H1 (cell line): Measurements from ENCODE around the gene CENPC. TPM values are rescaled to one million over a fixed set of nuclear protein-coding genes. Genes with fewer than 3 reads are reported as not detected.

Experiments
- CTCF ChIA-PET: fragments of 300-600 bp; sonication (Branson Sonifier 250); formaldehyde crosslinking; loops from one replicate; lab custom pipeline; 2021; ENCODE audit not compliant: partially characterized antibody; lab: Charles Lee
- POLR2A ChIA-PET: fragments of 300-600 bp; sonication (Branson Sonifier 250); formaldehyde crosslinking; loops from one replicate; lab custom pipeline; 2021; ENCODE audit warnings: inconsistent platforms; ENCODE audit not compliant: partially characterized antibody; lab: Charles Lee
- DNase-seq, 2 experiments: peaks; one replicate each; pipeline versions ENCODE4 v3.0.0 to v3.0.0-alpha.2; 2010 to 2022; ENCODE audit warnings: low spot score in 2 of 2, low read depth in 1 of 2, mixed read lengths in 1 of 2
- FAIRE-seq: peaks from 2 replicates; lab custom pipeline; 2011; peaks lifted over from hg19 to GRCh38; lab: Jason Lieb, UNC
- H2AFZ ChIP-seq: 2 replicates; pipeline ENCODE4 v1.8.1; 2012; ENCODE audit warnings: low read length, inconsistent platforms
- H2AK5ac ChIP-seq: 2 replicates; pipeline ENCODE4 v1.6.1; 2013; ENCODE audit warnings: low read depth, low read length
- H2BK120ac ChIP-seq: replicated peaks from 2 replicates; pipeline ENCODE3; 2013; ENCODE audit warnings: low read depth, low read length, inconsistent platforms
- H2BK12ac ChIP-seq: 2 replicates; pipeline ENCODE4 v1.6.1; 2013; ENCODE audit warnings: low read depth, low read length
- H2BK15ac ChIP-seq: 2 replicates; pipeline ENCODE4 v1.6.1; 2013; ENCODE audit warnings: low read length
- H2BK20ac ChIP-seq: 2 replicates; pipeline ENCODE4 v1.6.1; 2013; ENCODE audit warnings: low read length
- H2BK5ac ChIP-seq: 2 replicates; pipeline ENCODE4 v1.6.1; 2013; ENCODE audit warnings: low read depth, low read length
- H3K14ac ChIP-seq: 2 replicates; pipeline ENCODE4 v1.6.1; 2013; ENCODE audit warnings: inconsistent platforms; ENCODE audit not compliant: insufficient read length
- H3K18ac ChIP-seq: 2 replicates; pipeline ENCODE4 v1.6.1; 2013; ENCODE audit warnings: low read length; ENCODE audit errors: extremely low read depth
- H3K23ac ChIP-seq: 2 replicates; pipeline ENCODE4 v1.6.1; 2013; ENCODE audit warnings: inconsistent platforms; ENCODE audit not compliant: insufficient read length
- H3K23me2 ChIP-seq: 2 replicates; pipeline ENCODE4 v1.6.1; 2013; ENCODE audit warnings: low read depth, low read length
- H3K27ac ChIP-seq: 2 replicates; pipeline ENCODE4 v1.6.1; 2011; ENCODE audit warnings: low read depth, low read length, inconsistent platforms
- H3K27me3 ChIP-seq, 4 experiments: replicated peaks in 1 of 4; 1 replicate in 1 of 4; 2 replicates in 3 of 4; pipeline versions ENCODE4 v1.6.1 to v1.8.1; 2011 to 2013; ENCODE audit warnings: low read length in 3 of 4, mild to moderate bottlenecking in 3 of 4, inconsistent platforms in 2 of 4, mixed read lengths in 2 of 4, moderate library complexity in 1 of 4; ENCODE audit not compliant: control insufficient read depth in 3 of 4, insufficient read depth in 3 of 4; ENCODE audit errors: extremely low read depth in 1 of 4
- H3K36me3 ChIP-seq, 4 experiments: 2 replicates each; pipeline versions ENCODE4 v1.6.1 to v1.8.1; 2011 to 2013; ENCODE audit warnings: mild to moderate bottlenecking in 4 of 4, low read length in 3 of 4, moderate library complexity in 2 of 4, control low read depth in 1 of 4, inconsistent platforms in 1 of 4; ENCODE audit not compliant: insufficient read depth in 4 of 4, control insufficient read depth in 2 of 4
- H3K4ac ChIP-seq: replicated peaks from 2 replicates; pipeline ENCODE3; 2013; ENCODE audit warnings: low read length, low read depth, mixed read lengths, inconsistent platforms; ENCODE audit not compliant: insufficient read length
- H3K4me1 ChIP-seq, 4 experiments: replicated peaks in 1 of 4; 1 replicate in 1 of 4; 2 replicates in 3 of 4; pipeline versions ENCODE4 v1.6.1 to v1.8.1; 2011 to 2013; ENCODE audit warnings: low read length in 3 of 4, inconsistent platforms in 2 of 4, mixed read lengths in 1 of 4; ENCODE audit not compliant: insufficient read depth in 4 of 4, control insufficient read depth in 3 of 4
- H3K4me2 ChIP-seq, 2 experiments: 2 replicates each; pipeline versions ENCODE4 v1.6.1 to v1.8.1; 2011 to 2013; ENCODE audit warnings: low read depth in 2 of 2, low read length in 2 of 2, control low read depth in 1 of 2, inconsistent platforms in 1 of 2, mild to moderate bottlenecking in 1 of 2; ENCODE audit not compliant: insufficient read depth in 1 of 2
- H3K4me3 ChIP-seq, 4 experiments: fragments of 200-600, 300-600 bp in 1 of 4; sonication (generic), shearing (Covaris generic), sonication (Bioruptor Twin) in 1 of 4; 2 replicates each; pipeline versions ENCODE4 v1.5.1 to v1.8.1; 2011 to 2016; ENCODE audit warnings: low read length in 4 of 4, low read depth in 3 of 4, control low read depth in 2 of 4, inconsistent platforms in 2 of 4, mild to moderate bottlenecking in 2 of 4, mixed read lengths in 1 of 4, moderate library complexity in 1 of 4; ENCODE audit not compliant: insufficient read depth in 2 of 4; ENCODE audit errors: extremely low read depth in 1 of 4
- H3K56ac ChIP-seq: replicated peaks from 2 replicates; pipeline ENCODE3; 2013; ENCODE audit warnings: low read depth, mild to moderate bottlenecking, mixed read lengths, low read length, inconsistent platforms; ENCODE audit not compliant: insufficient read length
- H3K79me1 ChIP-seq: 2 replicates; pipeline ENCODE4 v1.6.1; 2013; ENCODE audit warnings: low read depth, low read length, control low read depth
- H3K79me2 ChIP-seq, 2 experiments: 2 replicates each; pipeline versions ENCODE4 v1.6.1 to v1.8.1; 2012 to 2013; ENCODE audit warnings: low read length in 2 of 2, mild to moderate bottlenecking in 2 of 2, inconsistent platforms in 1 of 2; ENCODE audit not compliant: insufficient read depth in 2 of 2, control insufficient read depth in 1 of 2
- H3K9ac ChIP-seq, 4 experiments: replicated peaks in 1 of 4; 1 replicate in 1 of 4; 2 replicates in 3 of 4; pipeline versions ENCODE4 v1.6.1 to v1.8.1; 2011 to 2013; ENCODE audit warnings: low read depth in 3 of 4, low read length in 3 of 4, control low read depth in 2 of 4, mild to moderate bottlenecking in 2 of 4, moderate library complexity in 2 of 4, inconsistent platforms in 1 of 4; ENCODE audit errors: extremely low read depth in 1 of 4
- H3K9me3 ChIP-seq, 2 experiments: 2 replicates each; pipeline versions ENCODE4 v1.6.1 to v1.8.1; 2012 to 2013; ENCODE audit warnings: mild to moderate bottlenecking in 2 of 2, moderate library complexity in 2 of 2, control low read depth in 1 of 2, inconsistent platforms in 1 of 2, low read depth in 1 of 2, low read length in 1 of 2, mixed read lengths in 1 of 2; ENCODE audit not compliant: insufficient read depth in 2 of 2
- H4K20me1 ChIP-seq, 2 experiments: replicated peaks in 1 of 2; 2 replicates each; pipeline versions ENCODE3 to v1.8.1; 2011 to 2013; ENCODE audit warnings: inconsistent platforms in 2 of 2, low read length in 2 of 2, mild to moderate bottlenecking in 1 of 2; ENCODE audit not compliant: insufficient read depth in 2 of 2, control insufficient read depth in 1 of 2
- H4K5ac ChIP-seq: 2 replicates; pipeline ENCODE4 v1.6.1; 2013; ENCODE audit warnings: low read length, low read depth, mixed read lengths, inconsistent platforms; ENCODE audit not compliant: insufficient read length
- H4K8ac ChIP-seq: 2 replicates; pipeline ENCODE4 v1.8.0; 2013; ENCODE audit warnings: mild to moderate bottlenecking, moderate library complexity, low read length, inconsistent platforms; ENCODE audit not compliant: insufficient read depth; ENCODE audit errors: extremely low read depth
- H4K91ac ChIP-seq: replicated peaks from 2 replicates; pipeline ENCODE3; 2013; ENCODE audit warnings: low read length, mixed read lengths, inconsistent platforms; ENCODE audit not compliant: insufficient read length
- EP300 ChIP-seq, 2 experiments: IDR thresholded peaks; 1 replicate in 1 of 2; 2 replicates in 1 of 2; pipeline ENCODE4 v1.6.1; 2011 to 2012; ENCODE audit warnings: low read depth in 2 of 2, low read length in 2 of 2, mild to moderate bottlenecking in 2 of 2, borderline replicate concordance in 1 of 2, inconsistent platforms in 1 of 2, moderate library complexity in 1 of 2
- GTF2F1 ChIP-seq: IDR thresholded peaks from 2 replicates; pipeline ENCODE4 v1.6.1; 2012; ENCODE audit warnings: low read depth, low read length, improper control_type of control experiment, borderline replicate concordance
- HDAC2 ChIP-seq, 2 experiments: fragments of 300-600 bp in 1 of 2; sonication (generic) in 1 of 2; IDR thresholded peaks; 2 replicates each; pipeline ENCODE4 v1.6.1; 2011 to 2012; ENCODE audit warnings: low read depth in 2 of 2, low read length in 2 of 2, mild to moderate bottlenecking in 2 of 2, moderate library complexity in 2 of 2, borderline replicate concordance in 1 of 2, inconsistent platforms in 1 of 2
- KDM4A ChIP-seq: IDR thresholded peaks from one replicate; pipeline ENCODE4 v1.7.1; 2012; ENCODE audit warnings: low read depth, mild to moderate bottlenecking, moderate library complexity, low read length, inconsistent platforms; ENCODE audit not compliant: severe bottlenecking
- NRF1 ChIP-seq: IDR thresholded peaks from 2 replicates; pipeline ENCODE4 v1.6.1; 2011; ENCODE audit warnings: mild to moderate bottlenecking, low read depth, low read length, improper control_type of control experiment
- SRF ChIP-seq: IDR thresholded peaks from 2 replicates; pipeline ENCODE4 v1.6.1; 2011; ENCODE audit warnings: mild to moderate bottlenecking, low read depth, low read length, moderate library complexity
- TBP ChIP-seq: IDR thresholded peaks from 2 replicates; pipeline ENCODE4 v1.6.1; 2011; ENCODE audit warnings: low read depth, low read length, improper control_type of control experiment
- ZNF274 ChIP-seq: IDR thresholded peaks from 2 replicates; pipeline ENCODE4 v1.7.0; 2012; ENCODE audit warnings: low read length, borderline replicate concordance; ENCODE audit errors: extremely low read depth
- WGBS, 2 experiments: shearing (Covaris generic) in 1 of 2; methylation state at CpG; one replicate each; pipeline versions ENCODE4 v1.1.6 to v1.1.7; 2013 to 2015; ENCODE audit warnings: low lambda C conversion rate in 2 of 2, mixed read lengths in 2 of 2, inconsistent platforms in 1 of 2, low coverage in 1 of 2, missing lambda C conversion rate in 1 of 2; ENCODE audit not compliant: insufficient replicate concordance in 2 of 2, insufficient coverage in 1 of 2, insufficient read length in 1 of 2; ENCODE audit errors: extremely low coverage in 1 of 2, missing lambda C conversion rate in 1 of 2; 5-methylcytosine and 5-hydroxymethylcytosine counted together
- polyA plus RNA-seq, 7 experiments: library from polyadenylated mRNA; depleted of rRNA in 3 of 7; stranded (reverse) in 5 of 7; unstranded in 2 of 7; fragments of >200 nt in 5 of 7; fragments of 200-250 nt in 2 of 7; gene quantifications; 1 replicate in 5 of 7; 2 replicates in 1 of 7; 4 replicates in 1 of 7; pipeline versions ENCODE4 v1.2.1 to v1.2.3, GENCODE V29; 2011 to 2013; ENCODE audit warnings: missing spikeins in 2 of 7, mixed read lengths in 2 of 7
- total RNA-seq: library from RNA; stranded (reverse); fragmentation: NEBNext Ultra II Directional; extraction: Animal tissue kit (Norgen Biotek cat#: 25700); gene quantifications from 2 replicates; pipeline ENCODE4 v1.2.1, GENCODE V29; 2021

CENPC gene
- total and polyA plus RNA-seq, 2 of the 8 experiments (the other 6 are each of a cell fraction or from before 2014, with no cell fraction given): 2.8 to 15.7 TPM

GRCh38 chr4:67428819-67429218, 116.5 kb downstream of the CENPC start:
- H3K79me2 ChIP-seq: no peaks in the 10 kb centered on the region
- H3K9ac ChIP-seq: no peak overlapping the region
- no peaks in the 10 kb centered on the region; a peak in 1 of 8 replicates for H3K36me3 ChIP-seq
- H2AK5ac ChIP-seq: no peak overlapping the region
- no peak overlapping the region for H4K8ac ChIP-seq
- H3K9me3 ChIP-seq: no peaks in the 10 kb centered on the region
- H2BK120ac ChIP-seq: no peak overlapping the region
- no peak overlapping the region for H4K91ac ChIP-seq
- H3K23me2 ChIP-seq: no peaks in the 10 kb centered on the region
- no peak overlapping the region for H3K4me2 ChIP-seq
- H3K27ac ChIP-seq: no peak overlapping the region
- H4K5ac ChIP-seq: no peak overlapping the region
- DNase-seq (no peak), FAIRE-seq (no peak)
- no peak overlapping the region for H3K4ac ChIP-seq
- no peak overlapping the region for H2BK15ac ChIP-seq
- no peak overlapping the region for H3K4me3 ChIP-seq
- no peak overlapping the region for H2BK5ac ChIP-seq
- H3K14ac ChIP-seq: no peak overlapping the region
- H3K79me1 ChIP-seq: no peaks in the 10 kb centered on the region
- H2BK20ac ChIP-seq: no peak overlapping the region
- no peaks in the 10 kb centered on the region for H3K4me1 ChIP-seq
- no peak overlapping the region for H3K23ac ChIP-seq
- ChIA-PET POLR2A (no interaction called here), CTCF (no interaction called here)
- no peak for TF ChIP-seq NRF1
- TF ChIP-seq TBP: no peak
- no peak for TF ChIP-seq SRF
- no peak for TF ChIP-seq EP300 (IDR thresholded peaks at IDR 0.05; ENCODE audit: borderline replicate concordance in 1 of 2, low read depth in 2 of 2, low read length in 2 of 2)
- no peak for TF ChIP-seq GTF2F1
- TF ChIP-seq KDM4A: no peak
- no peak for TF ChIP-seq HDAC2 (IDR thresholded peaks at IDR 0.05; ENCODE audit: borderline replicate concordance in 1 of 2, low read depth in 2 of 2, low read length in 2 of 2)
- TF ChIP-seq ZNF274: no peak
- H3K56ac ChIP-seq: no peak overlapping the region
- no peaks in the 10 kb centered on the region for H3K27me3 ChIP-seq
- no peak overlapping the region for H2AFZ ChIP-seq
- H4K20me1 ChIP-seq: no peaks in the 10 kb centered on the region
- WGBS, 2 experiments: 98% methylated on average over 2 of the region's 2 CpGs; no CpG with 5 or more reads in 1 of the 2 experiments
- H3K18ac ChIP-seq: no peak overlapping the region
- H2BK12ac ChIP-seq: no peak overlapping the region
